ENCODE data around the gene PALS1. TPM values are rescaled to one million over a fixed set of nuclear protein-coding genes. Genes with fewer than 3 reads are reported as not detected.
"Not testable (repeated sequence)": the region's sequence is repeated elsewhere in the genome, so short reads cannot be mapped to it uniquely, and the experiment has no call there.

Gene PALS1
- polyA plus RNA-seq, 1 donor from 2014 or later: 8.3 TPM

- peak overlapping the region; percentile 86 for H3K27ac ChIP-seq (ENCODE audit: low read length)
- TF ChIP-seq MXI1 (conservative IDR thresholded peaks at IDR 0.05; ENCODE audit: poor library complexity, severe bottlenecking): no peak
- TF ChIP-seq, protein P1, sequence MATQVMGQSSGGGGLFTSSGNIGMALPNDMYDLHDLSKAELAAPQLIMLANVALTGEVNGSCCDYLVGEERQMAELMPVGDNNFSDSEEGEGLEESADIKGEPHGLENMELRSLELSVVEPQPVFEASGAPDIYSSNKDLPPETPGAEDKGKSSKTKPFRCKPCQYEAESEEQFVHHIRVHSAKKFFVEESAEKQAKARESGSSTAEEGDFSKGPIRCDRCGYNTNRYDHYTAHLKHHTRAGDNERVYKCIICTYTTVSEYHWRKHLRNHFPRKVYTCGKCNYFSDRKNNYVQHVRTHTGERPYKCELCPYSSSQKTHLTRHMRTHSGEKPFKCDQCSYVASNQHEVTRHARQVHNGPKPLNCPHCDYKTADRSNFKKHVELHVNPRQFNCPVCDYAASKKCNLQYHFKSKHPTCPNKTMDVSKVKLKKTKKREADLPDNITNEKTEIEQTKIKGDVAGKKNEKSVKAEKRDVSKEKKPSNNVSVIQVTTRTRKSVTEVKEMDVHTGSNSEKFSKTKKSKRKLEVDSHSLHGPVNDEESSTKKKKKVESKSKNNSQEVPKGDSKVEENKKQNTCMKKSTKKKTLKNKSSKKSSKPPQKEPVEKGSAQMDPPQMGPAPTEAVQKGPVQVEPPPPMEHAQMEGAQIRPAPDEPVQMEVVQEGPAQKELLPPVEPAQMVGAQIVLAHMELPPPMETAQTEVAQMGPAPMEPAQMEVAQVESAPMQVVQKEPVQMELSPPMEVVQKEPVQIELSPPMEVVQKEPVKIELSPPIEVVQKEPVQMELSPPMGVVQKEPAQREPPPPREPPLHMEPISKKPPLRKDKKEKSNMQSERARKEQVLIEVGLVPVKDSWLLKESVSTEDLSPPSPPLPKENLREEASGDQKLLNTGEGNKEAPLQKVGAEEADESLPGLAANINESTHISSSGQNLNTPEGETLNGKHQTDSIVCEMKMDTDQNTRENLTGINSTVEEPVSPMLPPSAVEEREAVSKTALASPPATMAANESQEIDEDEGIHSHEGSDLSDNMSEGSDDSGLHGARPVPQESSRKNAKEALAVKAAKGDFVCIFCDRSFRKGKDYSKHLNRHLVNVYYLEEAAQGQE (IDR thresholded peaks at IDR 0.05; ENCODE audit: borderline replicate concordance): no peak
- no peak for TF ChIP-seq POLR2AphosphoS5 (IDR thresholded peaks at IDR 0.05)
- no peak for TF ChIP-seq EP300 (conservative IDR thresholded peaks at IDR 0.05; ENCODE audit: poor library complexity, severe bottlenecking)
- TF ChIP-seq RAD21 (conservative IDR thresholded peaks at IDR 0.05): no peak
- TF ChIP-seq CTCF (IDR thresholded peaks at IDR 0.05; ENCODE audit: poor library complexity, severe bottlenecking): no peak
- no peak for TF ChIP-seq SMC3 (conservative IDR thresholded peaks at IDR 0.05; ENCODE audit: poor library complexity)
- no peak for TF ChIP-seq TAF1 (IDR thresholded peaks at IDR 0.05; ENCODE audit: low read depth)
- no peak for TF ChIP-seq EZH2 (IDR thresholded peaks at IDR 0.05; ENCODE audit: borderline replicate concordance, insufficient read depth, low read length, poor library complexity, severe bottlenecking)
- H3K4me2 ChIP-seq (ENCODE audit: low read length): no peak overlapping the region
- no peaks in the 10 kb centered on the region for H3K9me3 ChIP-seq (ENCODE audit: low read length)
- H2AFZ ChIP-seq (ENCODE audit: low read depth, low read length): no peak overlapping the region
- H3K27me3 ChIP-seq (ENCODE audit: insufficient read depth, low read depth, low read length): no peaks in the 10 kb centered on the region
- no peaks in the 10 kb centered on the region for H4K20me1 ChIP-seq (ENCODE audit: insufficient read depth)
- peaks cover 12% of the 10 kb centered on the region for H3F3A ChIP-seq (ENCODE audit: insufficient read depth, low read length, poor library complexity, severe bottlenecking)
- H3K9me2 ChIP-seq (ENCODE audit: insufficient read depth, low read length): no peaks in the 10 kb centered on the region
- no peak overlapping the region for H3K4me3 ChIP-seq (ENCODE audit: low read length)
- peaks cover 3% of the 10 kb centered on the region for H3K79me2 ChIP-seq (replicated peaks; ENCODE audit: insufficient read depth, low read length)
- no peak overlapping the region for H3K9ac ChIP-seq (ENCODE audit: low read length)
- H3K36me3 ChIP-seq (ENCODE audit: insufficient read depth, low read length): no peaks in the 10 kb centered on the region
These were observed 29.7 kb downstream of the PALS1 start for GRCh38 chr14:67270933-67271332.

DNA sequence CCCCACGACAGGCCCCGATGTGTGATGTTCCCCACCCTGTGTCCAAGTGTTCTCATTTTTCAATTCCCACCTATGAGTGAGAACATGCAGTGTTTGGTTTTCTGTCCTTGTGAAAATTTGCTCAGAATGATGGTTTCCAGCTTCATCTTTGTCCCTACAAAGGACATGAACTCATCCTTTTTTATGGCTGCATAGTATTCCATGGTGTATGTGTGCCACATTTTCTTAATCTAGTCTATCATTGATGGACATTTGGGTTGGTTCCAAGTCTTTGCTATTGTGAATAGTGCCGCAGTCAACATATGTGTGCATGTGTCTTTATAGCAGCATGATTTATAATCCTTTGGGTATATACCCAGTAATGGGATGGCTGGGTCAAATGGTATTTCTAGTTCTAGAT lies 32.0 kb downstream of the PALS1 start:
- H3K4me2 ChIP-seq (ENCODE audit: low read length); H3K4me3 ChIP-seq (ENCODE audit: low read length); H3K9me2 ChIP-seq (ENCODE audit: insufficient read depth, low read length); H3K79me2 ChIP-seq (replicated peaks; ENCODE audit: insufficient read depth, low read length); H3K9ac ChIP-seq (ENCODE audit: low read length); H3K27ac ChIP-seq (ENCODE audit: low read length); H3K27me3 ChIP-seq (ENCODE audit: insufficient read depth, low read depth, low read length); H3K36me3 ChIP-seq (ENCODE audit: insufficient read depth, low read length); H2AFZ ChIP-seq (ENCODE audit: low read depth, low read length); H3K9me3 ChIP-seq (ENCODE audit: low read length); H4K20me1 ChIP-seq (ENCODE audit: insufficient read depth): not testable (repeated sequence)
- H3F3A ChIP-seq (ENCODE audit: insufficient read depth, low read length, poor library complexity, severe bottlenecking): peaks cover 12% of the 10 kb centered on the region

GRCh38 chr14:67276131-67276530 lies 34.9 kb downstream of the PALS1 start:
- TF ChIP-seq POLR2AphosphoS5 (IDR thresholded peaks at IDR 0.05): no peak
- no peak for TF ChIP-seq MXI1 (conservative IDR thresholded peaks at IDR 0.05; ENCODE audit: poor library complexity, severe bottlenecking)
- no peaks in the 10 kb centered on the region for H3K9me3 ChIP-seq (ENCODE audit: low read length)
- no peak overlapping the region for H3K4me3 ChIP-seq (ENCODE audit: low read length)
- H3K27ac ChIP-seq (ENCODE audit: low read length): no peak overlapping the region
- no peaks in the 10 kb centered on the region for H3K27me3 ChIP-seq (ENCODE audit: insufficient read depth, low read depth, low read length)
- no peaks in the 10 kb centered on the region for H3K9me2 ChIP-seq (ENCODE audit: insufficient read depth, low read length)
- no peak overlapping the region for H3K4me2 ChIP-seq (ENCODE audit: low read length)
- H3K79me2 ChIP-seq (replicated peaks; ENCODE audit: insufficient read depth, low read length): no peaks in the 10 kb centered on the region
- no peak overlapping the region for H3K9ac ChIP-seq (ENCODE audit: low read length)
- H3F3A ChIP-seq (ENCODE audit: insufficient read depth, low read length, poor library complexity, severe bottlenecking): no peaks in the 10 kb centered on the region
- no peak overlapping the region for H2AFZ ChIP-seq (ENCODE audit: low read depth, low read length)
- no peaks in the 10 kb centered on the region for H3K36me3 ChIP-seq (ENCODE audit: insufficient read depth, low read length)
- H4K20me1 ChIP-seq (ENCODE audit: insufficient read depth): no peaks in the 10 kb centered on the region
